IMR-90 (cell line): ENCODE measurements around the gene SAMHD1. TPM values are rescaled to one million over a fixed set of nuclear protein-coding genes. Genes with fewer than 3 reads are reported as not detected.

ENCODE experiments used
- ATAC-seq: fragments of 200-7000 bp; cut with Tn5 transposase; 2 replicates; pipeline ENCODE4 v1.9.1; 2020; ENCODE audit warnings: low read depth, mild to moderate bottlenecking, moderate library complexity
- BruUV-seq: library from RNA; stranded (reverse); fragments of 400-500 nt; replicated peaks from 2 replicates; lab custom pipeline; 2021; lab: Mats Ljungman, UMichigan
- CTCF ChIA-PET: fragments of 300-600 bp; formaldehyde crosslinking; extraction: SDS; loops from one replicate; lab custom pipeline; 2021; ENCODE audit warnings: antibody characterized with exemption; lab: Yijun Ruan, JAX
- POLR2A ChIA-PET: fragments of 300-600 bp; sonication (Branson Sonifier 250); formaldehyde crosslinking; loops from one replicate; lab custom pipeline; 2022; ENCODE audit warnings: antibody characterized with exemption; ENCODE audit not compliant: unreplicated experiment; lab: Charles Lee
- DNase-seq: peaks from one replicate; pipeline ENCODE4 v3.0.0; 2013
- H2AFZ ChIP-seq: replicated peaks from 2 replicates; pipeline ENCODE3; 2013; ENCODE audit warnings: low read length, mild to moderate bottlenecking; ENCODE audit not compliant: poor library complexity
- H2AK5ac ChIP-seq: 2 replicates; pipeline ENCODE4 v1.6.1; 2013; ENCODE audit warnings: low read depth, low read length, inconsistent platforms
- H2AK9ac ChIP-seq: replicated peaks from 2 replicates; pipeline ENCODE3; 2013; ENCODE audit warnings: mild to moderate bottlenecking, low read depth, low read length, moderate library complexity; ENCODE audit not compliant: poor library complexity
- H2BK120ac ChIP-seq: 2 replicates; pipeline ENCODE4 v1.6.1; 2013; ENCODE audit warnings: low read depth, low read length, inconsistent platforms
- H2BK15ac ChIP-seq: 3 replicates; pipeline ENCODE4 v1.6.1; 2013; ENCODE audit warnings: low read depth, low read length, inconsistent platforms
- H2BK20ac ChIP-seq: 2 replicates; pipeline ENCODE4 v1.6.1; 2013; ENCODE audit warnings: low read depth, mild to moderate bottlenecking, inconsistent platforms, low read length, moderate library complexity
- H2BK5ac ChIP-seq: 2 replicates; pipeline ENCODE4 v1.6.1; 2013; ENCODE audit warnings: mild to moderate bottlenecking, low read depth, low read length, inconsistent platforms; ENCODE audit not compliant: poor library complexity, severe bottlenecking
- H3K14ac ChIP-seq: replicated peaks from 2 replicates; pipeline ENCODE4 v1.6.1; 2013; ENCODE audit warnings: low read depth, low read length, inconsistent platforms
- H3K18ac ChIP-seq: 2 replicates; pipeline ENCODE4 v1.6.1; 2013; ENCODE audit warnings: low read depth, low read length, control low read depth
- H3K23ac ChIP-seq: 2 replicates; pipeline ENCODE4 v1.6.1; 2013; ENCODE audit warnings: low read depth, low read length, inconsistent platforms
- H3K27ac ChIP-seq: 2 replicates; pipeline ENCODE4 v1.5.1; 2013; ENCODE audit warnings: mild to moderate bottlenecking, control low read depth, low read length; ENCODE audit not compliant: insufficient read depth
- H3K27me3 ChIP-seq: 2 replicates; pipeline ENCODE4 v1.6.1; 2013; ENCODE audit warnings: low read length; ENCODE audit not compliant: control insufficient read depth, insufficient read depth
- H3K36me3 ChIP-seq: 2 replicates; pipeline ENCODE4 v1.6.1; 2013; ENCODE audit warnings: low read length, mixed read lengths; ENCODE audit not compliant: control insufficient read depth, insufficient read depth
- H3K4ac ChIP-seq: 2 replicates; pipeline ENCODE4 v1.6.1; 2013; ENCODE audit warnings: low read depth, low read length, inconsistent platforms
- H3K4me1 ChIP-seq: 2 replicates; pipeline ENCODE4 v1.6.1; 2013; ENCODE audit warnings: low read length, mixed read lengths; ENCODE audit not compliant: control insufficient read depth, insufficient read depth
- H3K4me2 ChIP-seq: 2 replicates; pipeline ENCODE4 v1.6.1; 2013; ENCODE audit warnings: low read depth, mild to moderate bottlenecking, control low read depth, low read length, moderate library complexity
- H3K4me3 ChIP-seq: 2 replicates; pipeline ENCODE4 v1.5.1; 2013; ENCODE audit warnings: low read depth, mild to moderate bottlenecking, control low read depth, low read length, moderate library complexity; ENCODE audit not compliant: insufficient read depth
- H3K56ac ChIP-seq: 2 replicates; pipeline ENCODE4 v1.6.1; 2013; ENCODE audit warnings: low read length, inconsistent platforms; ENCODE audit not compliant: insufficient read depth; ENCODE audit errors: extremely low read depth
- H3K79me1 ChIP-seq, 2 experiments: 2 replicates each; pipeline ENCODE4 v1.6.1; 2013; ENCODE audit warnings: low read length in 2 of 2, inconsistent platforms in 1 of 2, low read depth in 1 of 2
- H3K9ac ChIP-seq: 2 replicates; pipeline ENCODE4 v1.6.1; 2013; ENCODE audit warnings: low read depth, low read length, control low read depth
- H3K9me1 ChIP-seq: 2 replicates; pipeline ENCODE4 v1.6.1; 2013; ENCODE audit warnings: low read length, inconsistent platforms; ENCODE audit not compliant: insufficient read depth
- H3K9me3 ChIP-seq: 2 replicates; pipeline ENCODE4 v1.6.1; 2013; ENCODE audit warnings: low read length; ENCODE audit not compliant: control insufficient read depth, insufficient read depth
- H4K20me1 ChIP-seq: 2 replicates; pipeline ENCODE4 v1.6.1; 2013; ENCODE audit warnings: low read length, inconsistent platforms; ENCODE audit not compliant: insufficient read depth
- H4K5ac ChIP-seq: 2 replicates; pipeline ENCODE4 v1.6.1; 2013; ENCODE audit warnings: mild to moderate bottlenecking, low read depth, low read length, control low read depth
- H4K8ac ChIP-seq, 2 experiments: 2 replicates each; pipeline ENCODE4 v1.6.1; 2013; ENCODE audit warnings: low read depth in 2 of 2, low read length in 2 of 2, control low read depth in 1 of 2, inconsistent platforms in 1 of 2
- H4K91ac ChIP-seq: 2 replicates; pipeline ENCODE4 v1.6.1; 2013; ENCODE audit warnings: low read depth, low read length, inconsistent platforms; ENCODE audit not compliant: insufficient read depth
- BHLHE40 ChIP-seq: fragments of 150-350 bp; IDR thresholded peaks from 2 replicates; pipeline ENCODE4 v1.6.1; 2016; ENCODE audit warnings: mild to moderate bottlenecking, low read depth, low read length
- CEBPB ChIP-seq: IDR thresholded peaks from 2 replicates; pipeline ENCODE4 v1.6.1; 2012; ENCODE audit warnings: low read depth, low read length, improper control_type of control experiment
- CHD1 ChIP-seq: IDR thresholded peaks from 2 replicates; pipeline ENCODE4 v1.6.1; 2012; ENCODE audit warnings: low read depth, low read length, improper control_type of control experiment
- CTCF ChIP-seq: conservative IDR thresholded peaks from 2 replicates; pipeline ENCODE4 v1.5.1; 2012; ENCODE audit warnings: mild to moderate bottlenecking, low read depth, low read length, improper control_type of control experiment
- FOS ChIP-seq: fragments of 150-350 bp; IDR thresholded peaks from 2 replicates; pipeline ENCODE4 v1.6.1; 2016; ENCODE audit warnings: low read depth, low read length
- MAFK ChIP-seq: IDR thresholded peaks from 2 replicates; pipeline ENCODE4 v1.6.1; 2012; ENCODE audit warnings: low read depth, low read length, improper control_type of control experiment
- MAZ ChIP-seq: IDR thresholded peaks from 2 replicates; pipeline ENCODE4 v1.6.1; 2012; ENCODE audit warnings: low read depth, mild to moderate bottlenecking, low read length, improper control_type of control experiment, moderate library complexity, borderline replicate concordance
- POLR2A ChIP-seq: IDR thresholded peaks from 2 replicates; pipeline ENCODE4 v1.6.1; 2012; ENCODE audit warnings: mild to moderate bottlenecking, low read depth, low read length
- RAD21 ChIP-seq: IDR thresholded peaks from 2 replicates; pipeline ENCODE4 v1.6.1; 2012; ENCODE audit warnings: low read length, improper control_type of control experiment
- RCOR1 ChIP-seq: IDR thresholded peaks from 2 replicates; pipeline ENCODE4 v1.6.1; 2012; ENCODE audit warnings: mild to moderate bottlenecking, low read length, improper control_type of control experiment; ENCODE audit not compliant: insufficient replicate concordance
- RFX5 ChIP-seq: IDR thresholded peaks from 2 replicates; pipeline ENCODE4 v1.8.0; 2012; ENCODE audit warnings: low read depth, mild to moderate bottlenecking, low read length, moderate library complexity
- SMC3 ChIP-seq: fragments of 150-350 bp; IDR thresholded peaks from 2 replicates; pipeline ENCODE4 v1.6.1; 2016; ENCODE audit warnings: low read depth, mild to moderate bottlenecking, antibody characterized with exemption, low read length, moderate library complexity
- USF2 ChIP-seq: fragments of 150-350 bp; IDR thresholded peaks from 2 replicates; pipeline ENCODE4 v1.6.1; 2017; ENCODE audit warnings: mild to moderate bottlenecking, antibody characterized with exemption, low read length, low read depth
- WGBS, 2 experiments: methylation state at CpG; one replicate each; pipeline versions ENCODE4 v1.1.5 to v1.1.7; 2013; ENCODE audit warnings: missing lambda C conversion rate in 2 of 2; ENCODE audit not compliant: insufficient read length in 1 of 2; ENCODE audit errors: extremely low coverage in 2 of 2; 5-methylcytosine and 5-hydroxymethylcytosine counted together
- dilution Hi-C: fragments of 300-500 bp; cut with HindIII; formaldehyde crosslinking; loops from one replicate; pipeline ENCODE4 v1.14.3; 2018; ENCODE audit warnings: low sequenced_read_pairs; ENCODE audit not compliant: unreplicated experiment
- in situ Hi-C: fragments of 300-500 bp; cut with MboI; formaldehyde crosslinking; loops from 3 replicates; pipeline ENCODE4 v1.14.3; 2019; ENCODE audit warnings: low sequenced_read_pairs, inconsistent platforms, mixed read lengths
- intact Hi-C: fragments of 100-400 bp; cut with micrococcal nuclease; formaldehyde crosslinking; loops from 2 replicates; pipeline ENCODE4 v1.10.0; 2022
- polyA plus RNA-seq, 3 experiments: library from polyadenylated mRNA; depleted of rRNA; stranded (reverse); fragments of >200 nt; gene quantifications; 2 replicates each; pipeline ENCODE4 v1.2.3, GENCODE V29; 2012; ENCODE audit warnings: low replicate concordance in 1 of 3
- total RNA-seq: library from RNA; depleted of rRNA; stranded (reverse); fragments of >200 nt; gene quantifications from 2 replicates; pipeline ENCODE4 v1.2.3, GENCODE V29; 2012

Gene SAMHD1
- total and polyA plus RNA-seq, 2 of the 4 experiments (the other 2 are of a cell fraction), result 6.3 to 14.9 TPM

- Histone ChIP-seq H3K79me1 (no peaks in the 10 kb centered on the region), H3K36me3 (0 out of 2 replicates have a peak, but pooled peaks cover 3% of the 10 kb centered on the region), H3K4me2 (no peak overlapping the region), H3K56ac (no peak overlapping the region), H4K5ac (no peak overlapping the region), H3K9me1 (no peaks in the 10 kb centered on the region), H2AK5ac (no peak overlapping the region), H3K27me3 (no peaks in the 10 kb centered on the region), H3K9ac (no peak overlapping the region), H4K20me1 (no peaks in the 10 kb centered on the region), H2BK15ac (no peak overlapping the region), H3K23ac (no peak overlapping the region), H2BK120ac (no peak overlapping the region), H2AFZ (no peak overlapping the region), H4K91ac (no peak overlapping the region), H3K9me3 (no peaks in the 10 kb centered on the region), H3K4me1 (no peaks in the 10 kb centered on the region), H2BK5ac (no peak overlapping the region), H3K14ac (no peak overlapping the region), H2BK20ac (no peak overlapping the region), H3K18ac (no peak overlapping the region), H4K8ac (no peak overlapping the region), H2AK9ac (no peak overlapping the region), H3K4ac (no peak overlapping the region), H3K27ac (no peak overlapping the region), H3K4me3 (no peak overlapping the region)
- BruUV-seq, result no TSS peak
- ATAC-seq, result no peak
- POLR2A ChIA-PET, result no interaction called here
- no peak for DNase-seq
- in situ Hi-C loops (no loop called here), dilution Hi-C loops (no loop called here), intact Hi-C loops (no loop called here)
- CTCF ChIA-PET, result no interaction called here
- WGBS, 2 experiments, result no CpG with 5 or more reads among the region's 6 CpGs
- TF ChIP-seq FOS (no peak), RCOR1 (no peak), CHD1 (no peak), USF2 (no peak), RFX5 (no peak), SMC3 (no peak), MAFK (no peak), CTCF (no peak), MAZ (no peak), POLR2A (no peak), RAD21 (no peak), BHLHE40 (no peak), CEBPB (no peak)
These were observed 24.8 kb downstream of the SAMHD1 start for GRCh38 chr20:36926653-36927200.
